Neural cell (in vitro differentiated cells): ENCODE results near the gene EIF4E2.

Experiments
- EP300 ChIP-seq: fragments of 450-650 bp; conservative IDR thresholded peaks from 2 replicates; pipeline ENCODE4 v1.6.1; 2014; ENCODE audit warnings: antibody characterized with exemption, mild to moderate bottlenecking, moderate library complexity; ENCODE audit not compliant: poor library complexity, severe bottlenecking
- EZH2 ChIP-seq: fragments of 200-600, 300-800 bp; shearing (Covaris generic), sonication (generic); IDR thresholded peaks from 2 replicates; pipeline ENCODE4 v1.6.1; 2014; ENCODE audit warnings: antibody characterized with exemption, low read length, borderline replicate concordance, mild to moderate bottlenecking; ENCODE audit not compliant: insufficient read depth, poor library complexity, severe bottlenecking
- MXI1 ChIP-seq: fragments of 450-650 bp; conservative IDR thresholded peaks from 2 replicates; pipeline ENCODE4 v1.6.1; 2014; ENCODE audit warnings: antibody characterized with exemption, mild to moderate bottlenecking; ENCODE audit not compliant: poor library complexity, severe bottlenecking
- POLR2AphosphoS5 ChIP-seq: IDR thresholded peaks from 2 replicates; pipeline ENCODE4 v1.6.1; 2012
- RAD21 ChIP-seq: fragments of 450-650 bp; conservative IDR thresholded peaks from 2 replicates; pipeline ENCODE4 v1.6.1; 2014; ENCODE audit warnings: antibody characterized with exemption, mild to moderate bottlenecking, moderate library complexity
- SMC3 ChIP-seq: fragments of 450-650 bp; conservative IDR thresholded peaks from 2 replicates; pipeline ENCODE4 v1.6.1; 2014; ENCODE audit warnings: antibody characterized with exemption, mild to moderate bottlenecking, moderate library complexity; ENCODE audit not compliant: poor library complexity
- TAF1 ChIP-seq: IDR thresholded peaks from 2 replicates; pipeline ENCODE4 v1.6.1; 2012; ENCODE audit warnings: low read depth
- TF ChIP-seq, protein P1 (sequence below): fragments of 450-650 bp; IDR thresholded peaks from 2 replicates; pipeline ENCODE4 v1.5.1; 2014; ENCODE audit warnings: antibody characterized with exemption, mild to moderate bottlenecking, moderate library complexity; ENCODE audit not compliant: poor library complexity, severe bottlenecking
- TF ChIP-seq, protein P2 (sequence below): IDR thresholded peaks from 2 replicates; pipeline ENCODE4 v1.6.1; 2012; ENCODE audit warnings: borderline replicate concordance

DNA sequence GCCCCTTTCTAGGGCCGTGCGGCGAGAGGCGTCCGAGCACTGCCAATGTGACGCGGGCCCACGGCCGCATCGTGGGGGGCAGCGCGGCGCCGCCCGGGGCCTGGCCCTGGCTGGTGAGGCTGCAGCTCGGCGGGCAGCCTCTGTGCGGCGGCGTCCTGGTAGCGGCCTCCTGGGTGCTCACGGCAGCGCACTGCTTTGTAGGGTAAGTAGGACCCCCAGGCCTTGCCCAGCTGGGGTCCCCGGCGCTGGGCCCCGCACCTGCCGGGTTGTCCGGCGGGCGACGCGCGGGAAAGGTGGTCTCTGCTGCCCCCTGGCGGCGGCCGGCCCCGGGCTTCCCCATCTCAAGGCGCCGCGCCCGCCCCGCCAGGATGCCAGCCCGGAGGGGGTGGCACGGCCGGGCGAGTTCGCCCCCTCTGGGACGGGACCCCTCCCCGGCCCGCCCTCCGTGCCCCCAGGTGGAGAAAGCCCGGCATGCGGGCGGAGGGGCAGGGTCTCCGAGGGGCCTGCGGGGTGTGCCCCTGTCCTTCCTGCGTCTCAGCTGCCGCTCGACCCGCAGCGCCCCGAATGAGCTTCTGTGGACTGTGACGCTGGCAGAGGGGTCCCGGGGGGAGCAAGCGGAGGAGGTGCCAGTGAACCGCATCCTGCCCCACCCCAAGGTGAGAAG lies 28.4 kb upstream of the EIF4E2 start:
- TF ChIP-seq, protein P1, sequence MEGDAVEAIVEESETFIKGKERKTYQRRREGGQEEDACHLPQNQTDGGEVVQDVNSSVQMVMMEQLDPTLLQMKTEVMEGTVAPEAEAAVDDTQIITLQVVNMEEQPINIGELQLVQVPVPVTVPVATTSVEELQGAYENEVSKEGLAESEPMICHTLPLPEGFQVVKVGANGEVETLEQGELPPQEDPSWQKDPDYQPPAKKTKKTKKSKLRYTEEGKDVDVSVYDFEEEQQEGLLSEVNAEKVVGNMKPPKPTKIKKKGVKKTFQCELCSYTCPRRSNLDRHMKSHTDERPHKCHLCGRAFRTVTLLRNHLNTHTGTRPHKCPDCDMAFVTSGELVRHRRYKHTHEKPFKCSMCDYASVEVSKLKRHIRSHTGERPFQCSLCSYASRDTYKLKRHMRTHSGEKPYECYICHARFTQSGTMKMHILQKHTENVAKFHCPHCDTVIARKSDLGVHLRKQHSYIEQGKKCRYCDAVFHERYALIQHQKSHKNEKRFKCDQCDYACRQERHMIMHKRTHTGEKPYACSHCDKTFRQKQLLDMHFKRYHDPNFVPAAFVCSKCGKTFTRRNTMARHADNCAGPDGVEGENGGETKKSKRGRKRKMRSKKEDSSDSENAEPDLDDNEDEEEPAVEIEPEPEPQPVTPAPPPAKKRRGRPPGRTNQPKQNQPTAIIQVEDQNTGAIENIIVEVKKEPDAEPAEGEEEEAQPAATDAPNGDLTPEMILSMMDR, result peak; percentile 97
- no peak for TF ChIP-seq EZH2
- peak; percentile 98 for TF ChIP-seq SMC3
- no peak for TF ChIP-seq EP300
- no peak for TF ChIP-seq POLR2AphosphoS5
- peak; percentile 97 for TF ChIP-seq RAD21
- TF ChIP-seq MXI1, result no peak
- no peak for TF ChIP-seq TAF1
- TF ChIP-seq, protein P2, sequence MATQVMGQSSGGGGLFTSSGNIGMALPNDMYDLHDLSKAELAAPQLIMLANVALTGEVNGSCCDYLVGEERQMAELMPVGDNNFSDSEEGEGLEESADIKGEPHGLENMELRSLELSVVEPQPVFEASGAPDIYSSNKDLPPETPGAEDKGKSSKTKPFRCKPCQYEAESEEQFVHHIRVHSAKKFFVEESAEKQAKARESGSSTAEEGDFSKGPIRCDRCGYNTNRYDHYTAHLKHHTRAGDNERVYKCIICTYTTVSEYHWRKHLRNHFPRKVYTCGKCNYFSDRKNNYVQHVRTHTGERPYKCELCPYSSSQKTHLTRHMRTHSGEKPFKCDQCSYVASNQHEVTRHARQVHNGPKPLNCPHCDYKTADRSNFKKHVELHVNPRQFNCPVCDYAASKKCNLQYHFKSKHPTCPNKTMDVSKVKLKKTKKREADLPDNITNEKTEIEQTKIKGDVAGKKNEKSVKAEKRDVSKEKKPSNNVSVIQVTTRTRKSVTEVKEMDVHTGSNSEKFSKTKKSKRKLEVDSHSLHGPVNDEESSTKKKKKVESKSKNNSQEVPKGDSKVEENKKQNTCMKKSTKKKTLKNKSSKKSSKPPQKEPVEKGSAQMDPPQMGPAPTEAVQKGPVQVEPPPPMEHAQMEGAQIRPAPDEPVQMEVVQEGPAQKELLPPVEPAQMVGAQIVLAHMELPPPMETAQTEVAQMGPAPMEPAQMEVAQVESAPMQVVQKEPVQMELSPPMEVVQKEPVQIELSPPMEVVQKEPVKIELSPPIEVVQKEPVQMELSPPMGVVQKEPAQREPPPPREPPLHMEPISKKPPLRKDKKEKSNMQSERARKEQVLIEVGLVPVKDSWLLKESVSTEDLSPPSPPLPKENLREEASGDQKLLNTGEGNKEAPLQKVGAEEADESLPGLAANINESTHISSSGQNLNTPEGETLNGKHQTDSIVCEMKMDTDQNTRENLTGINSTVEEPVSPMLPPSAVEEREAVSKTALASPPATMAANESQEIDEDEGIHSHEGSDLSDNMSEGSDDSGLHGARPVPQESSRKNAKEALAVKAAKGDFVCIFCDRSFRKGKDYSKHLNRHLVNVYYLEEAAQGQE, result no peak
